ENCODE measurements around the gene SCN11A. TPM values are rescaled to one million over a fixed set of nuclear protein-coding genes. Genes with fewer than 3 reads are reported as not detected.
A peak's percentile ranks its signal among the peaks of the same experiment; 100 is the strongest.

Gene SCN11A
- polyA plus RNA-seq, 3 donors: not detected

GRCh38 chr3:39097716-39098472, 46.1 kb upstream of the SCN11A start:
- TF ChIP-seq CTCF (IDR thresholded peaks at IDR 0.05): no peak
- intact Hi-C loops (cut with micrococcal nuclease): no loop called here
- Histone ChIP-seq H3K4me2 (replicated peaks; ENCODE audit: extremely low read depth, low read length, poor library complexity, severe bottlenecking) (no peak overlapping the region), H4K20me1 (ENCODE audit: insufficient read depth, low read length) (peaks cover 70% of the 10 kb centered on the region), H3K4me3 (replicated peaks in 1 of 3; ENCODE audit: low read depth in 2 of 3, low read length in 3 of 3) (no peak overlapping the region), H3K36me3 (replicated peaks in 1 of 2; ENCODE audit: control insufficient read depth in 1 of 2, insufficient read depth in 2 of 2, low read length in 2 of 2) (peaks cover 79 to 93% of the 10 kb centered on the region in 2 donors), H3K9ac (ENCODE audit: insufficient read depth, low read length, poor library complexity, severe bottlenecking) (no peak overlapping the region), H3K27me3 (ENCODE audit: control insufficient read depth in 2 of 2, insufficient read depth in 2 of 2, low read length in 2 of 2) (no peaks in the 10 kb centered on the region), H3K79me2 (ENCODE audit: insufficient read depth, low read length) (peaks cover 3% of the 10 kb centered on the region), H2AFZ (ENCODE audit: insufficient read depth, low read depth, low read length, poor library complexity, severe bottlenecking) (no peak overlapping the region), H3K27ac (ENCODE audit: low read depth in 1 of 2, low read length in 2 of 2) (no peak overlapping the region), H3K4me1 (ENCODE audit: control insufficient read depth in 1 of 2, insufficient read depth in 2 of 2, low read length in 2 of 2) (no peaks in the 10 kb centered on the region), H3K9me3 (replicated peaks in 1 of 2; ENCODE audit: control insufficient read depth in 1 of 2, insufficient read depth in 1 of 2, low read length in 2 of 2) (no peaks in the 10 kb centered on the region)
- whole genome bisulfite sequencing (ENCODE audit: insufficient coverage): 98% methylated on average over 5 of the region's 8 CpGs
- Mint-ChIP-seq H3K27me3 (ENCODE audit: low read depth in 3 of 3) (peaks cover 0 to 1% (median 0%) of the 10 kb centered on the region in 3 donors), H3K9me3 (no peaks in the 10 kb centered on the region), H3K4me1 (peaks cover 7% of the 10 kb centered on the region), H3K36me3 (peaks cover 75 to 86% of the 10 kb centered on the region in 2 donors), H3K4me3 (no peak overlapping the region), H3K27ac (peak overlapping the region in 2 of 7 donors; percentile 26 to 68)
- no peak for DNase-seq

- 57% methylated on average over 1 of the region's 3 CpGs for WGBS (ENCODE audit: insufficient coverage)
- intact Hi-C loops (cut with micrococcal nuclease): no loop called here
- Histone ChIP-seq H3K4me3 (replicated peaks in 1 of 3; ENCODE audit: low read depth in 2 of 3, low read length in 3 of 3) (no peak overlapping the region), H3K4me2 (replicated peaks; ENCODE audit: extremely low read depth, low read length, poor library complexity, severe bottlenecking) (no peak overlapping the region), H4K20me1 (ENCODE audit: insufficient read depth, low read length) (peaks cover 59% of the 10 kb centered on the region), H3K36me3 (replicated peaks in 1 of 2; ENCODE audit: control insufficient read depth in 1 of 2, insufficient read depth in 2 of 2, low read length in 2 of 2) (peaks cover 87 to 94% of the 10 kb centered on the region in 2 donors), H2AFZ (ENCODE audit: insufficient read depth, low read depth, low read length, poor library complexity, severe bottlenecking) (no peak overlapping the region), H3K4me1 (ENCODE audit: control insufficient read depth in 1 of 2, insufficient read depth in 2 of 2, low read length in 2 of 2) (no peaks in the 10 kb centered on the region), H3K27ac (ENCODE audit: low read depth in 1 of 2, low read length in 2 of 2) (peak overlapping the region in 1 of 2 donors; percentile 31), H3K9me3 (replicated peaks in 1 of 2; ENCODE audit: control insufficient read depth in 1 of 2, insufficient read depth in 1 of 2, low read length in 2 of 2) (no peaks in the 10 kb centered on the region), H3K79me2 (ENCODE audit: insufficient read depth, low read length) (no peaks in the 10 kb centered on the region), H3K27me3 (ENCODE audit: control insufficient read depth in 2 of 2, insufficient read depth in 2 of 2, low read length in 2 of 2) (no peaks in the 10 kb centered on the region), H3K9ac (ENCODE audit: insufficient read depth, low read length, poor library complexity, severe bottlenecking) (no peak overlapping the region)
- Mint-ChIP-seq H3K27ac (peak overlapping the region in 3 of 7 donors; percentile 46 to 55 (median 47)), H3K4me1 (peaks cover 2% of the 10 kb centered on the region), H3K4me3 (no peak overlapping the region), H3K36me3 (peaks cover 77 to 92% of the 10 kb centered on the region in 2 donors), H3K27me3 (ENCODE audit: low read depth in 3 of 3) (peaks cover 0 to 1% (median 0%) of the 10 kb centered on the region in 3 donors), H3K9me3 (no peaks in the 10 kb centered on the region)
- DNase-seq: no peak
- TF ChIP-seq CTCF (IDR thresholded peaks at IDR 0.05): no peak
Observed at GRCh38 chr3:39096775-39097174, 45.0 kb upstream of the SCN11A start.
